SK-N-SH (cell line): ENCODE data around the gene PRDM7. TPM values are rescaled to one million over a fixed set of nuclear protein-coding genes. Genes with fewer than 3 reads are reported as not detected.

Experiments used
- polyA plus RNA-seq, 3 experiments: library from polyadenylated mRNA; depleted of rRNA; stranded (reverse); fragments of >200 nt; gene quantifications; 2 replicates each; pipeline ENCODE4 v1.2.3, GENCODE V29; 2012

The PRDM7 gene
- polyA plus RNA-seq, 1 of the 3 experiments (the other 2 are of a cell fraction): not detected

Other genes starting within 250 kb of the PRDM7 start
- gene SPIRE2, start 248.9 kb downstream of the PRDM7 start, polyA plus RNA-seq (2012; rRNA removed): 15.3 and 16.2 TPM in 2 replicates
- gene TCF25, start 203.7 kb downstream of the PRDM7 start, polyA plus RNA-seq (2012; rRNA removed): 162 and 208 TPM in 2 replicates
- gene MC1R, start 158.5 kb downstream of the PRDM7 start, polyA plus RNA-seq (2012; rRNA removed): 11.1 and 12.7 TPM in 2 replicates
- 375 and 428 TPM in 2 replicates for gene TUBB3, start 154.0 kb downstream of the PRDM7 start, polyA plus RNA-seq (2012; rRNA removed)
- 112 and 119 TPM in 2 replicates for gene DEF8, start 128.6 kb downstream of the PRDM7 start, polyA plus RNA-seq (2012; rRNA removed)
- 23.5 and 27.9 TPM in 2 replicates for gene DBNDD1, start 57.9 kb downstream of the PRDM7 start, polyA plus RNA-seq (2012; rRNA removed)